ENCODE measurements around the gene RUNX3. TPM values are rescaled to one million over a fixed set of nuclear protein-coding genes. Genes with fewer than 3 reads are reported as not detected.

Gene RUNX3
- total RNA-seq, 4 donors from 2014 or later, result 0.27 to 2.8 (median 0.77) TPM

DNA sequence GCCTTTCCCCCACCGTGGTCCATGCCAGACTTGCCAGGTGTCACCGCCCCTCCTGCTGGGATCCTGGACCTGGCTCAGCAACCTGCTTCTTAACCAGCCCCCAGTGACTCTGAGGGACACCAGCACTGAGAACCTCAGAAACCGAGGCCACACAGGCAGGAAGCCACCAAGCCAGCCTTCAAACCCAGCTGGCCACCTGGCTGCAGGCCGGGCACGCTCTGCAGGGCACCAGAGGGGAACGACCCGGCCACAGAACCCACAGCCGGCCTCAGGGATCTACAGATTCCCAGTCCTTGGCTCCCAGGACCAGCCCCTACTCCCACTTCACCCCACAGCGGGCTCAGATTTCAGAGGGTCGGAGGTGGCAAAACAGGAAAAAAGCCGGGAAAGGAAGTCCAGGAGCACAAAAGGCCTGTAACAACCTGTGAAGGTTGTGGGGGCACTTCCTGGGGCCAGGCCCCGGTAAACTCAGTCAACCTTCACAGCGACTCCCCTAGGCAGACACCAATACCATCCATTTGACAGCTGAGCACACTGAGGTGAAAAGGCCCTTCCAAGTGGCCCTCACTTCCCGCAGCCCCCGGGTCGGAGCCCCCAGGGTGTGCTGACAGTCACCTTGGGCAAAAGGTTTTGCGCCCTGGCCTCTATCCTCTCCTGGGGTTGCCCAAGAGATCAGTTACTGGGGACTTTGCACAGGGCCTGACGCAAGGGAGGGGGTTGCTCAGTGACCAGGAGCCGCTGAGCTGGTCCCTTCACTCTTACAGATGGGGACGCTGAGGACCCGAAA lies 14.1 kb downstream of the RUNX3 start:
- no peaks in the 10 kb centered on the region for H3K36me3 ChIP-seq
- no peaks in the 10 kb centered on the region for H3K9me3 ChIP-seq
- no peak for DNase-seq
- H3K27me3 ChIP-seq, result no peaks in the 10 kb centered on the region
- 67 to 72% methylated on average over 19 to 21 of the region's 21 CpGs for WGBS, 2 donors
- no peak for TF ChIP-seq POLR2A (IDR thresholded peaks at IDR 0.05)
- TF ChIP-seq, protein P1, sequence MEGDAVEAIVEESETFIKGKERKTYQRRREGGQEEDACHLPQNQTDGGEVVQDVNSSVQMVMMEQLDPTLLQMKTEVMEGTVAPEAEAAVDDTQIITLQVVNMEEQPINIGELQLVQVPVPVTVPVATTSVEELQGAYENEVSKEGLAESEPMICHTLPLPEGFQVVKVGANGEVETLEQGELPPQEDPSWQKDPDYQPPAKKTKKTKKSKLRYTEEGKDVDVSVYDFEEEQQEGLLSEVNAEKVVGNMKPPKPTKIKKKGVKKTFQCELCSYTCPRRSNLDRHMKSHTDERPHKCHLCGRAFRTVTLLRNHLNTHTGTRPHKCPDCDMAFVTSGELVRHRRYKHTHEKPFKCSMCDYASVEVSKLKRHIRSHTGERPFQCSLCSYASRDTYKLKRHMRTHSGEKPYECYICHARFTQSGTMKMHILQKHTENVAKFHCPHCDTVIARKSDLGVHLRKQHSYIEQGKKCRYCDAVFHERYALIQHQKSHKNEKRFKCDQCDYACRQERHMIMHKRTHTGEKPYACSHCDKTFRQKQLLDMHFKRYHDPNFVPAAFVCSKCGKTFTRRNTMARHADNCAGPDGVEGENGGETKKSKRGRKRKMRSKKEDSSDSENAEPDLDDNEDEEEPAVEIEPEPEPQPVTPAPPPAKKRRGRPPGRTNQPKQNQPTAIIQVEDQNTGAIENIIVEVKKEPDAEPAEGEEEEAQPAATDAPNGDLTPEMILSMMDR (IDR thresholded peaks at IDR 0.05), result no peak
- H3K4me3 ChIP-seq (replicated peaks in 1 of 3), result no peak overlapping the region
- H3K4me1 ChIP-seq, result no peaks in the 10 kb centered on the region
- no peak overlapping the region for H3K27ac ChIP-seq
- intact Hi-C loops (cut with DNase I), result no loop called here

GRCh38 chr1:24914226-24915069 lies 15.6 kb downstream of the RUNX3 start:
- H3K4me1 ChIP-seq, result no peaks in the 10 kb centered on the region
- H3K27ac ChIP-seq, result no peak overlapping the region
- WGBS, 2 donors, result 61 to 76% methylated on average over 13 to 20 of the region's 33 CpGs
- no peaks in the 10 kb centered on the region for H3K9me3 ChIP-seq
- H3K36me3 ChIP-seq, result no peaks in the 10 kb centered on the region
- TF ChIP-seq, protein P1 (IDR thresholded peaks at IDR 0.05), result no peak
- TF ChIP-seq POLR2A (IDR thresholded peaks at IDR 0.05), result no peak
- H3K4me3 ChIP-seq (replicated peaks in 1 of 3), result no peak overlapping the region
- no peak for DNase-seq
- intact Hi-C loops (cut with DNase I), result no loop called here
- H3K27me3 ChIP-seq, result no peaks in the 10 kb centered on the region

- no peak for TF ChIP-seq POLR2A (IDR thresholded peaks at IDR 0.05)
- TF ChIP-seq, protein P1 (IDR thresholded peaks at IDR 0.05), result no peak
- H3K9me3 ChIP-seq, result no peaks in the 10 kb centered on the region
- no peak overlapping the region for H3K4me3 ChIP-seq (replicated peaks in 1 of 3)
- H3K27ac ChIP-seq, result no peak overlapping the region
- intact Hi-C loops (cut with DNase I), result no loop called here
- no peaks in the 10 kb centered on the region for H3K27me3 ChIP-seq
- no peak for DNase-seq
- no peaks in the 10 kb centered on the region for H3K36me3 ChIP-seq
- H3K4me1 ChIP-seq, result no peaks in the 10 kb centered on the region
- 74 to 82% methylated on average over 10 of the region's 10 CpGs for WGBS, 2 donors
Observed at GRCh38 chr1:24913616-24914225, 16.4 kb downstream of the RUNX3 start.

DNA sequence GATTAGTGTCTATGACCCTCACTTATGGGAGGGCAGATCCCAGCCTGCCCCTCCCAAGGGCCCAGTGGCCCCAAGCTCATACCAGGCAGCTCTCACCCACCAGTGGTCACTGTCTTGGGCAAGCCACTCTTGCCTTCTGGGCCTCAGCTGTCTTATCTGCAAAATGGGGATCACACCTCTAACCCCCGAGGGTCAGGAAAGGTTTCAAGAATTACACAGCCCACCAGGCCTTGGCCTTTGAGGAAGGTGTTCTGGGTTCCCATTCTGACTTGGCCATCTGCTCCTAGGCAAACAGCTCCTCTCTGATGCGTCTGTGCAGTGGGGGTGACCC lies 16.8 kb downstream of the RUNX3 start:
- intact Hi-C loops (cut with DNase I), result no loop called here
- Histone ChIP-seq H3K4me1 (no peaks in the 10 kb centered on the region), H3K27ac (no peak overlapping the region), H3K36me3 (no peaks in the 10 kb centered on the region), H3K27me3 (no peaks in the 10 kb centered on the region), H3K4me3 (replicated peaks in 1 of 3) (no peak overlapping the region), H3K9me3 (no peaks in the 10 kb centered on the region)
- DNase-seq, result no peak
- TF ChIP-seq, protein P1 (IDR thresholded peaks at IDR 0.05), result no peak
- TF ChIP-seq POLR2A (IDR thresholded peaks at IDR 0.05), result no peak
- 100% methylated on average over 1 to 2 of the region's 2 CpGs for WGBS, 2 donors

All from thyroid gland (tissue), 4 donors.